ENCODE measurements around the gene ETV4. TPM values are rescaled to one million over a fixed set of nuclear protein-coding genes. Genes with fewer than 3 reads are reported as not detected.

ETV4 gene
- total and polyA plus RNA-seq, 2 of the 13 experiments (the other 11 are each of a cell fraction or from before 2014, with no cell fraction given): 128 to 330 TPM

DNA sequence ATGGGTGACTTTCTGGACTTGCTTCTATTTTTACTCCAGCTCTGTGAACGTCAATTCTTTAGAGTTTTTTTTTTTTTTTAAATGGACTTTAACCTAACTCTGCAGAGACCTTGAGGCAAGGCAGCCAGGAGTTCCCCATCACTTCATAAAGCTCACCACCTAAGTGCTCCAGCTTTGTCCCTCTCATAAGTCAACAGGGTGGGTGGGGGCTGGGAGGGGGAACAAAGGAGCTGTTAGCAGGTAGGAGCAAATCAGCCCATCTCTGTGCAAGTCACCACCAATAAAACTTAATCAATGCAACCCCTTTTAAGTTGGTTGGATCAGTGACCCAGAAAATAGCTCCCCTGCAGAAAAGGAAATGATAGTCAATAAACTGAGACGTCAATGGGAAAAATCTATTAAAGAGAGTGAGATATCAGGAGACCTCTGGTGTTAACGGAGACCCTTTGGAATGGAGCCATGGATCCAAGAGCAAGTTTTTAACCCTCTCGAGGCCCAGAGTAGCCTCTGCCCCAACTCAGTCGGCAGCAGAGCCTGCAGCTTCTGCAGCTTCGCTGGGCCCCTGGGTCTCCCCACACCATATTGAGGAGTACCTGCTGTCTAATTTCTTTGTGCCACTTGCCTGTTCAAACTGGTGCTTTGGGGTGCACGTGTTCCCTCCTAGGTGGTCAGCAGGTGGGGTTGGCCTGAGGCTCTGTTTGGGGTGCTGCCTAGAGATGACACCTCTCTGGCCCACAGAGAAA lies 27.6 kb upstream of the ETV4 start (continued):
- TF ChIP-seq SNAPC4 (CRISPR knock-in tag; IDR thresholded peaks at IDR 0.05): 0 out of 2 replicates have a peak, but pooled peaks have one; percentile 31
- TF ChIP-seq RCOR2 (CRISPR knock-in tag; IDR thresholded peaks at IDR 0.05): peak; percentile 82
- peak; percentile 75; the same call in 1 of the 2 replicates for TF ChIP-seq ZNF598 (CRISPR knock-in tag; IDR thresholded peaks at IDR 0.05; ENCODE audit: borderline replicate concordance)
- peak; percentile 62 for TF ChIP-seq ZNF350 (CRISPR knock-in tag; IDR thresholded peaks at IDR 0.05; ENCODE audit: borderline replicate concordance, low read depth)
- TF ChIP-seq IRF9 (CRISPR knock-in tag; IDR thresholded peaks at IDR 0.05; ENCODE audit: borderline replicate concordance): peak; percentile 37; the same call in 1 of the 2 replicates
- TF ChIP-seq NFE2L1 (CRISPR knock-in tag; IDR thresholded peaks at IDR 0.05; ENCODE audit: borderline replicate concordance): 0 out of 2 replicates have a peak, but pooled peaks have one; percentile 42
- TF ChIP-seq CREB3 (CRISPR knock-in tag; IDR thresholded peaks at IDR 0.05): no peak
- peak; percentile 26; the same call in 1 of the 2 replicates for TF ChIP-seq BRD4 (CRISPR knock-in tag; IDR thresholded peaks at IDR 0.05)
- TF ChIP-seq ISL2 (CRISPR knock-in tag; IDR thresholded peaks at IDR 0.05): peak; percentile 18; the same call in 1 of the 2 replicates
- TF ChIP-seq, protein P1, sequence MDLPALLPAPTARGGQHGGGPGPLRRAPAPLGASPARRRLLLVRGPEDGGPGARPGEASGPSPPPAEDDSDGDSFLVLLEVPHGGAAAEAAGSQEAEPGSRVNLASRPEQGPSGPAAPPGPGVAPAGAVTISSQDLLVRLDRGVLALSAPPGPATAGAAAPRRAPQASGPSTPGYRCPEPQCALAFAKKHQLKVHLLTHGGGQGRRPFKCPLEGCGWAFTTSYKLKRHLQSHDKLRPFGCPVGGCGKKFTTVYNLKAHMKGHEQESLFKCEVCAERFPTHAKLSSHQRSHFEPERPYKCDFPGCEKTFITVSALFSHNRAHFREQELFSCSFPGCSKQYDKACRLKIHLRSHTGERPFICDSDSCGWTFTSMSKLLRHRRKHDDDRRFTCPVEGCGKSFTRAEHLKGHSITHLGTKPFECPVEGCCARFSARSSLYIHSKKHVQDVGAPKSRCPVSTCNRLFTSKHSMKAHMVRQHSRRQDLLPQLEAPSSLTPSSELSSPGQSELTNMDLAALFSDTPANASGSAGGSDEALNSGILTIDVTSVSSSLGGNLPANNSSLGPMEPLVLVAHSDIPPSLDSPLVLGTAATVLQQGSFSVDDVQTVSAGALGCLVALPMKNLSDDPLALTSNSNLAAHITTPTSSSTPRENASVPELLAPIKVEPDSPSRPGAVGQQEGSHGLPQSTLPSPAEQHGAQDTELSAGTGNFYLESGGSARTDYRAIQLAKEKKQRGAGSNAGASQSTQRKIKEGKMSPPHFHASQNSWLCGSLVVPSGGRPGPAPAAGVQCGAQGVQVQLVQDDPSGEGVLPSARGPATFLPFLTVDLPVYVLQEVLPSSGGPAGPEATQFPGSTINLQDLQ (CRISPR knock-in tag; IDR thresholded peaks at IDR 0.05): no peak
- peak; percentile 78 for TF ChIP-seq ARID5B (CRISPR knock-in tag; IDR thresholded peaks at IDR 0.05)
- peak; percentile 42; the same call in 1 of the 2 replicates for TF ChIP-seq HDAC1 (CRISPR knock-in tag; IDR thresholded peaks at IDR 0.05)
- peak; percentile 81; the same call in 1 of the 2 replicates for TF ChIP-seq ZSCAN30 (CRISPR knock-in tag; IDR thresholded peaks at IDR 0.05)
- no peak for TF ChIP-seq RFXANK (CRISPR knock-in tag; IDR thresholded peaks at IDR 0.05)
